ENCODE measurements around the gene OR56A1. TPM values are rescaled to one million over a fixed set of nuclear protein-coding genes. Genes with fewer than 3 reads are reported as not detected.

OR56A1 gene
- total and polyA plus RNA-seq, 2 of the 13 experiments (the other 11 are each of a cell fraction or from before 2014, with no cell fraction given), result not detected

DNA sequence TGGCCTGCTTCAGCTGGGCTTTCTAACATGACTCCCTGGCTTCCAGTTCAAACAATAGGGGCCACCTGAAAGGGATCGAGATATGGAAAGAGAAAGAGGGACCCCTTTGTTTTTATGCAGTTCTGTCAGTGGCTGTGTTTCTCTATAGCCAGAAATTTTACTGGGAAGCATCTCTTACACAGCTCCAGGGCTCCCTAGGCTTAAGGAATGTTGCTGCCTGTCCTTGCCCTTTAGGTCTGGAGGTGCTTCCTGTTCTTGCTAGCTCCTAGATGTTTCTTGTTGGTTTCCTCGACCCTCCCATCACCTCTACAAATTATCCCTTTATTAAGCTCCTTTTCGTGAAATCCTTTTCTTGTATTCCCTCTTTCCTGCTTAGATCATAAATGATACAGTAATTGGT lies 21.8 kb upstream of the OR56A1 start:
- in situ Hi-C loops (cut with HindIII; ENCODE audit: extremely low pct_ligation_motif_present, low pct_unique_long_range_greater_than_20kb), result no loop called here
- ChIA-PET CTCF (ENCODE audit: low intra/inter-chr PET ratio, low total read pairs) (no interaction called here), POLR2A (no interaction called here)
- no peaks in the 10 kb centered on the region for H3K4me1 ChIP-seq (ENCODE audit: insufficient read depth, low read length)
- no peak overlapping the region for H2AFZ ChIP-seq (ENCODE audit: low read length)
- H3K27ac ChIP-seq (ENCODE audit: extremely low read length, insufficient read depth, low read length), result no peak overlapping the region
- H3K79me2 ChIP-seq (ENCODE audit: insufficient read depth, low read length), result no peaks in the 10 kb centered on the region
- no peaks in the 10 kb centered on the region for H3K9me3 ChIP-seq (ENCODE audit: low read length)
- no peak overlapping the region for H3K4me2 ChIP-seq (ENCODE audit: low read depth, low read length)
- intact Hi-C loops (cut with micrococcal nuclease; ENCODE audit: unreplicated experiment), result no loop called here
- no peak for FAIRE-seq
- no peaks in the 10 kb centered on the region for H3K36me3 ChIP-seq (replicated peaks in 1 of 2; ENCODE audit: control insufficient read depth in 1 of 2, insufficient read depth in 2 of 2, low read length in 2 of 2)
- DNase-seq (ENCODE audit: low spot score), result no peak
- no peak overlapping the region for H3K9ac ChIP-seq (ENCODE audit: insufficient read depth, low read depth, low read length)
- TF ChIP-seq HNRNPK (IDR thresholded peaks at IDR 0.05; ENCODE audit: low read depth, low read length, poor library complexity, severe bottlenecking) (no peak), XBP1 (CRISPR knock-in tag; IDR thresholded peaks at IDR 0.05) (no peak), ZNF44 (CRISPR knock-in tag; IDR thresholded peaks at IDR 0.05) (no peak), ZEB1 (IDR thresholded peaks at IDR 0.05; ENCODE audit: insufficient replicate concordance, low read depth) (no peak), ZNF567 (CRISPR knock-in tag; IDR thresholded peaks at IDR 0.05; ENCODE audit: borderline replicate concordance) (no peak), TSC22D2 (CRISPR knock-in tag; IDR thresholded peaks at IDR 0.05; ENCODE audit: borderline replicate concordance) (no peak), GFI1 (CRISPR knock-in tag; IDR thresholded peaks at IDR 0.05; ENCODE audit: borderline replicate concordance) (no peak), ZNF660 (CRISPR knock-in tag; IDR thresholded peaks at IDR 0.05; ENCODE audit: borderline replicate concordance, low read depth) (no peak), NR3C1 (CRISPR knock-in tag; IDR thresholded peaks at IDR 0.05) (no peak), GATAD1 (CRISPR knock-in tag; IDR thresholded peaks at IDR 0.05) (no peak), NCOA5 (CRISPR knock-in tag; IDR thresholded peaks at IDR 0.05) (no peak), MXI1 (IDR thresholded peaks at IDR 0.05; ENCODE audit: borderline replicate concordance, low read depth, low read length) (no peak)
- TF ChIP-seq, protein P1, sequence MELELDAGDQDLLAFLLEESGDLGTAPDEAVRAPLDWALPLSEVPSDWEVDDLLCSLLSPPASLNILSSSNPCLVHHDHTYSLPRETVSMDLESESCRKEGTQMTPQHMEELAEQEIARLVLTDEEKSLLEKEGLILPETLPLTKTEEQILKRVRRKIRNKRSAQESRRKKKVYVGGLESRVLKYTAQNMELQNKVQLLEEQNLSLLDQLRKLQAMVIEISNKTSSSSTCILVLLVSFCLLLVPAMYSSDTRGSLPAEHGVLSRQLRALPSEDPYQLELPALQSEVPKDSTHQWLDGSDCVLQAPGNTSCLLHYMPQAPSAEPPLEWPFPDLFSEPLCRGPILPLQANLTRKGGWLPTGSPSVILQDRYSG (CRISPR knock-in tag; IDR thresholded peaks at IDR 0.05), result no peak
- TF ChIP-seq, protein P2, sequence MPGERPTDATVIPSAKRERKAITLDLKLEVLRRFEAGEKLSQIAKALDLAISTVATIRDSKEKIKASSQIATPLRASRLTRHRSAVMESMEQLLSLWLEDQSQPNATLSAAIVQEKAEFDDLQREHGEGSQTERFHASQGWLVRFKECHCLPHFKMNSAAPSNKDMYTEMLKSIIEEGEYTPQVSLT (CRISPR knock-in tag; IDR thresholded peaks at IDR 0.05; ENCODE audit: borderline replicate concordance, low read depth), result no peak
- TF ChIP-seq, protein P3, sequence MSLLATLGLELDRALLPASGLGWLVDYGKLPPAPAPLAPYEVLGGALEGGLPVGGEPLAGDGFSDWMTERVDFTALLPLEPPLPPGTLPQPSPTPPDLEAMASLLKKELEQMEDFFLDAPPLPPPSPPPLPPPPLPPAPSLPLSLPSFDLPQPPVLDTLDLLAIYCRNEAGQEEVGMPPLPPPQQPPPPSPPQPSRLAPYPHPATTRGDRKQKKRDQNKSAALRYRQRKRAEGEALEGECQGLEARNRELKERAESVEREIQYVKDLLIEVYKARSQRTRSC (CRISPR knock-in tag; IDR thresholded peaks at IDR 0.05; ENCODE audit: low read depth), result no peak
- TF ChIP-seq, protein P4, sequence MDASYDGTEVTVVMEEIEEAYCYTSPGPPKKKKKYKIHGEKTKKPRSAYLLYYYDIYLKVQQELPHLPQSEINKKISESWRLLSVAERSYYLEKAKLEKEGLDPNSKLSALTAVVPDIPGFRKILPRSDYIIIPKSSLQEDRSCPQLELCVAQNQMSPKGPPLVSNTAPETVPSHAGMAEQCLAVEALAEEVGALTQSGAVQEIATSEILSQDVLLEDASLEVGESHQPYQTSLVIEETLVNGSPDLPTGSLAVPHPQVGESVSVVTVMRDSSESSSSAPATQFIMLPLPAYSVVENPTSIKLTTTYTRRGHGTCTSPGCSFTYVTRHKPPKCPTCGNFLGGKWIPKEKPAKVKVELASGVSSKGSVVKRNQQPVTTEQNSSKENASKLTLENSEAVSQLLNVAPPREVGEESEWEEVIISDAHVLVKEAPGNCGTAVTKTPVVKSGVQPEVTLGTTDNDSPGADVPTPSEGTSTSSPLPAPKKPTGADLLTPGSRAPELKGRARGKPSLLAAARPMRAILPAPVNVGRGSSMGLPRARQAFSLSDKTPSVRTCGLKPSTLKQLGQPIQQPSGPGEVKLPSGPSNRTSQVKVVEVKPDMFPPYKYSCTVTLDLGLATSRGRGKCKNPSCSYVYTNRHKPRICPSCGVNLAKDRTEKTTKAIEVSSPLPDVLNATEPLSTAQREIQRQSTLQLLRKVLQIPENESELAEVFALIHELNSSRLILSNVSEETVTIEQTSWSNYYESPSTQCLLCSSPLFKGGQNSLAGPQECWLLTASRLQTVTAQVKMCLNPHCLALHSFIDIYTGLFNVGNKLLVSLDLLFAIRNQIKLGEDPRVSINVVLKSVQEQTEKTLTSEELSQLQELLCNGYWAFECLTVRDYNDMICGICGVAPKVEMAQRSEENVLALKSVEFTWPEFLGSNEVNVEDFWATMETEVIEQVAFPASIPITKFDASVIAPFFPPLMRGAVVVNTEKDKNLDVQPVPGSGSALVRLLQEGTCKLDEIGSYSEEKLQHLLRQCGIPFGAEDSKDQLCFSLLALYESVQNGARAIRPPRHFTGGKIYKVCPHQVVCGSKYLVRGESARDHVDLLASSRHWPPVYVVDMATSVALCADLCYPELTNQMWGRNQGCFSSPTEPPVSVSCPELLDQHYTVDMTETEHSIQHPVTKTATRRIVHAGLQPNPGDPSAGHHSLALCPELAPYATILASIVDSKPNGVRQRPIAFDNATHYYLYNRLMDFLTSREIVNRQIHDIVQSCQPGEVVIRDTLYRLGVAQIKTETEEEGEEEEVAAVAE (CRISPR knock-in tag; IDR thresholded peaks at IDR 0.05; ENCODE audit: borderline replicate concordance), result no peak
- 0% methylated on average over 3 of the region's 3 CpGs for WGBS (ENCODE audit: low lambda C conversion rate)
- H3K4me3 ChIP-seq (replicated peaks in 1 of 3; ENCODE audit: insufficient read depth in 1 of 3, low read depth in 2 of 3, low read length in 3 of 3), result no peak overlapping the region
- H3K27me3 ChIP-seq (ENCODE audit: control insufficient read depth in 1 of 2, insufficient read depth in 2 of 2, low read length in 2 of 2), result no peaks in the 10 kb centered on the region; a peak in 2 of 5 replicates
- ATAC-seq, result no peak
- BruUV-seq (replicated peaks), result no TSS peak
- no peaks in the 10 kb centered on the region for H4K20me1 ChIP-seq (ENCODE audit: insufficient read depth, low read length)

All from HepG2 (cell line).